ENCODE results near the gene OPN3. TPM values are rescaled to one million over a fixed set of nuclear protein-coding genes. Genes with fewer than 3 reads are reported as not detected.

OPN3 gene
- total and polyA plus RNA-seq, 2 donors (not counting 3 experiments of a cell fraction or from before 2014, with no cell fraction given), result 16.1 to 23.9 TPM

DNA sequence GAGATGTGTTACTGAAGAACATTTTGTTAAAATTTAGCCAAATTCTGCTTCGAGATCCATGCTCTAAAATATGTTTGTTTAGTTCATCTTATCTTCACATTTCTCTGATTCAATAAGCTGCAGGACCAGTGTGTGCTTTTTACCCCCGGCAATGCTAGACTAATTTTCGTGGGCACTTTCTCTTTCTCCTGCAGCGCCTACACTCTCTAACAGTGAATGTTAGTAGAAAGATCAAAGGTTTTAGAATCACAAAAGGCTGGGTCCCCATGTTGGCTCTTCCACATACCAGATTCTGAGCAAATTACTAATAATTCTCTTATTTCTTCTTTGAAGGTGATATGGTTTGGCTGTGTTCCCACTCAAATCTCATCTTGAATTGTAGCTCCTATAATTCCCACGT, 8.5 kb downstream of the OPN3 start:
- no peak overlapping the region for H2AFZ ChIP-seq (ENCODE audit: low read depth, low read length)
- no peaks in the 10 kb centered on the region for H3K27me3 ChIP-seq (ENCODE audit: control insufficient read depth in 2 of 2, insufficient read depth in 2 of 2, low read length in 2 of 2)
- H3K4me1 ChIP-seq (ENCODE audit: control insufficient read depth, extremely low read depth, insufficient read depth, low read length), result no peaks in the 10 kb centered on the region
- BruUV-seq (replicated peaks), result no TSS peak
- dilution Hi-C loops (cut with MboI; ENCODE audit: extremely low pct_ligation_motif_present, low sequenced_read_pairs), result no loop called here
- peaks cover 4% of the 10 kb centered on the region for H4K20me1 ChIP-seq (replicated peaks; ENCODE audit: control insufficient read depth, extremely low read depth, insufficient read depth, low read length)
- H3K9ac ChIP-seq (replicated peaks; ENCODE audit: extremely low read depth, insufficient read depth, low read length), result no peak overlapping the region
- no peaks in the 10 kb centered on the region for H3K9me1 ChIP-seq (replicated peaks; ENCODE audit: control insufficient read depth, extremely low read depth, insufficient read depth, low read length)
- peaks cover 2 to 5% of the 10 kb centered on the region in 2 experiments for H3K36me3 ChIP-seq (ENCODE audit: control insufficient read depth in 2 of 2, extremely low read depth in 1 of 2, insufficient read depth in 2 of 2, low read length in 2 of 2)
- peaks cover 31% of the 10 kb centered on the region for H3K79me2 ChIP-seq (ENCODE audit: control insufficient read depth, insufficient read depth, low read length)
- no peak overlapping the region for H3K4me3 ChIP-seq (replicated peaks in 1 of 3; ENCODE audit: insufficient read depth in 1 of 3, low read depth in 1 of 3, low read length in 3 of 3)
- DNase-seq (ENCODE audit: low read depth, low spot score) (no peak), FAIRE-seq (no peak)
- ChIA-PET CTCF (interaction anchor here (0.8 kb wide), 1 partner anchor 21 kb away, joined by 3 read pairs; no protein-coding TSS in a partner anchor), POLR2A (no interaction called here)
- no peak overlapping the region for H3K4me2 ChIP-seq (ENCODE audit: insufficient read depth, low read length)
- intact Hi-C loops (cut with micrococcal nuclease), result loop anchor here (2.0 to 10.0 kb wide), 2 partner anchors 277 to 741 kb away; partner anchors contain the start of gene RGS7
- H3K27ac ChIP-seq (ENCODE audit: insufficient read depth, low read depth, low read length), result no peak overlapping the region
- TF ChIP-seq MYC (IDR thresholded peaks at IDR 0.05; ENCODE audit: low read depth, low read length) (no peak), POLR2AphosphoS5 (IDR thresholded peaks at IDR 0.05; ENCODE audit: insufficient read depth, low read depth, low read length) (no peak), POLR2A (IDR thresholded peaks at IDR 0.05; ENCODE audit: low read depth, low read length) (no peak), JUN (IDR thresholded peaks at IDR 0.05; ENCODE audit: borderline replicate concordance, insufficient read depth, insufficient read length, low read depth) (no peak)
- TF ChIP-seq, protein P1, sequence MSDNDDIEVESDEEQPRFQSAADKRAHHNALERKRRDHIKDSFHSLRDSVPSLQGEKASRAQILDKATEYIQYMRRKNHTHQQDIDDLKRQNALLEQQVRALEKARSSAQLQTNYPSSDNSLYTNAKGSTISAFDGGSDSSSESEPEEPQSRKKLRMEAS (IDR thresholded peaks at IDR 0.05; ENCODE audit: insufficient read depth, insufficient read length), result no peak
- H3K9me3 ChIP-seq (replicated peaks; ENCODE audit: control insufficient read depth, insufficient read depth, low read length), result no peaks in the 10 kb centered on the region

DNA sequence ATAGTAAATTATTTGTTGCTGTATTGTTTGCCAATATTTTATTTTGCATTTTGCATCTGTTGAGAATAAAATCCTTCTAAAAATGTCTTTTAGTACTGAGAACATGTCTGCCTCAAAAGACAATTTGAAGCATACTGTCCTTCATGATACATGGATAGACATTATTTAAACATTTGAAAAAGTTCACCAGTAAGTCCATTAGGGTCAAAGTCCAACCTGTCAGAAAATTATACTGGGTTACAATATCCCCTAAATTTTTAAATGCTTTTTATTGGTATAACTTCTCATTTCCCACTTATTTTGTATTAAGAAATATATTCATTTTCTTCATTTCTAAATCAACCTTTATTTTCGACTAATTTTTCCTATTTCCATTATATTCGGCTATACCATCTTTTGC, 9.3 kb downstream of the OPN3 start:
- Histone ChIP-seq H3K27ac (ENCODE audit: insufficient read depth, low read depth, low read length) (no peak overlapping the region), H3K36me3 (ENCODE audit: control insufficient read depth in 2 of 2, extremely low read depth in 1 of 2, insufficient read depth in 2 of 2, low read length in 2 of 2) (peaks cover 2 to 5% of the 10 kb centered on the region in 2 experiments), H4K20me1 (replicated peaks; ENCODE audit: control insufficient read depth, extremely low read depth, insufficient read depth, low read length) (peaks cover 4% of the 10 kb centered on the region), H2AFZ (ENCODE audit: low read depth, low read length) (no peak overlapping the region), H3K9me3 (replicated peaks; ENCODE audit: control insufficient read depth, insufficient read depth, low read length) (no peaks in the 10 kb centered on the region), H3K4me1 (ENCODE audit: control insufficient read depth, extremely low read depth, insufficient read depth, low read length) (no peaks in the 10 kb centered on the region), H3K9ac (replicated peaks; ENCODE audit: extremely low read depth, insufficient read depth, low read length) (no peak overlapping the region), H3K9me1 (replicated peaks; ENCODE audit: control insufficient read depth, extremely low read depth, insufficient read depth, low read length) (no peaks in the 10 kb centered on the region), H3K4me3 (replicated peaks in 1 of 3; ENCODE audit: insufficient read depth in 1 of 3, low read depth in 1 of 3, low read length in 3 of 3) (no peak overlapping the region), H3K79me2 (ENCODE audit: control insufficient read depth, insufficient read depth, low read length) (peaks cover 24% of the 10 kb centered on the region), H3K27me3 (ENCODE audit: control insufficient read depth in 2 of 2, insufficient read depth in 2 of 2, low read length in 2 of 2) (no peaks in the 10 kb centered on the region), H3K4me2 (ENCODE audit: insufficient read depth, low read length) (no peak overlapping the region)
- dilution Hi-C loops (cut with MboI; ENCODE audit: extremely low pct_ligation_motif_present, low sequenced_read_pairs) (no loop called here), intact Hi-C loops (cut with micrococcal nuclease) (loop anchor here (2.0 to 10.0 kb wide), 2 partner anchors 276 to 740 kb away; partner anchors contain the start of gene RGS7)
- DNase-seq (ENCODE audit: low read depth, low spot score), result no peak
- no TSS peak for BruUV-seq (replicated peaks)
- CTCF ChIA-PET, result no interaction called here
- POLR2A ChIA-PET, result no interaction called here
- no peak for FAIRE-seq
- TF ChIP-seq EZH2 (IDR thresholded peaks at IDR 0.05; ENCODE audit: borderline replicate concordance, low read depth, low read length, severe bottlenecking), result no peak
- no peak for TF ChIP-seq GATA2 (IDR thresholded peaks at IDR 0.05; ENCODE audit: insufficient read depth, insufficient read length, low read depth, low read length)
- no peak for TF ChIP-seq JUN (IDR thresholded peaks at IDR 0.05; ENCODE audit: borderline replicate concordance, insufficient read depth, insufficient read length, low read depth)
- no peak for TF ChIP-seq POLR2AphosphoS5 (IDR thresholded peaks at IDR 0.05; ENCODE audit: insufficient read depth, low read depth, low read length)
- no peak for TF ChIP-seq POLR2A (IDR thresholded peaks at IDR 0.05; ENCODE audit: low read depth, low read length)
- TF ChIP-seq, protein P1 (IDR thresholded peaks at IDR 0.05; ENCODE audit: insufficient read depth, insufficient read length), result no peak
- TF ChIP-seq, protein P2, sequence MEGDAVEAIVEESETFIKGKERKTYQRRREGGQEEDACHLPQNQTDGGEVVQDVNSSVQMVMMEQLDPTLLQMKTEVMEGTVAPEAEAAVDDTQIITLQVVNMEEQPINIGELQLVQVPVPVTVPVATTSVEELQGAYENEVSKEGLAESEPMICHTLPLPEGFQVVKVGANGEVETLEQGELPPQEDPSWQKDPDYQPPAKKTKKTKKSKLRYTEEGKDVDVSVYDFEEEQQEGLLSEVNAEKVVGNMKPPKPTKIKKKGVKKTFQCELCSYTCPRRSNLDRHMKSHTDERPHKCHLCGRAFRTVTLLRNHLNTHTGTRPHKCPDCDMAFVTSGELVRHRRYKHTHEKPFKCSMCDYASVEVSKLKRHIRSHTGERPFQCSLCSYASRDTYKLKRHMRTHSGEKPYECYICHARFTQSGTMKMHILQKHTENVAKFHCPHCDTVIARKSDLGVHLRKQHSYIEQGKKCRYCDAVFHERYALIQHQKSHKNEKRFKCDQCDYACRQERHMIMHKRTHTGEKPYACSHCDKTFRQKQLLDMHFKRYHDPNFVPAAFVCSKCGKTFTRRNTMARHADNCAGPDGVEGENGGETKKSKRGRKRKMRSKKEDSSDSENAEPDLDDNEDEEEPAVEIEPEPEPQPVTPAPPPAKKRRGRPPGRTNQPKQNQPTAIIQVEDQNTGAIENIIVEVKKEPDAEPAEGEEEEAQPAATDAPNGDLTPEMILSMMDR (IDR thresholded peaks at IDR 0.05; ENCODE audit: extremely low read depth in 1 of 2, insufficient read depth in 1 of 2, low read depth in 1 of 2, low read length in 2 of 2), result no peak
- TF ChIP-seq MYC (IDR thresholded peaks at IDR 0.05; ENCODE audit: low read depth, low read length), result no peak
- no peak for TF ChIP-seq FOS (IDR thresholded peaks at IDR 0.05; ENCODE audit: borderline replicate concordance, insufficient read depth, low read length)
